ENCODE measurements around the gene LHFPL2. TPM values are rescaled to one million over a fixed set of nuclear protein-coding genes. Genes with fewer than 3 reads are reported as not detected.

Gene LHFPL2
- total RNA-seq, 1 experiment from 2014 or later, result 49.7 TPM

GRCh38 chr5:78601559-78602314, 46.8 kb downstream of the LHFPL2 start:
- DNase-seq, result no peak
- Mint-ChIP-seq H3K9me3 (ENCODE audit: unreplicated experiment) (no peaks in the 10 kb centered on the region), H3K4me1 (ENCODE audit: low read depth, unreplicated experiment) (peaks cover 49% of the 10 kb centered on the region), H3K27ac (ENCODE audit: unreplicated experiment) (peak overlapping the region; percentile 83), H3K4me3 (ENCODE audit: unreplicated experiment) (peak overlapping the region; percentile 57), H3K27me3 (ENCODE audit: insufficient read depth, unreplicated experiment) (no peaks in the 10 kb centered on the region), H3K36me3 (ENCODE audit: insufficient read depth, unreplicated experiment) (peaks cover 22% of the 10 kb centered on the region)
- no peak overlapping the region for H3K4me3 ChIP-seq (ENCODE audit: low read depth, low read length)
- no peak for TF ChIP-seq CTCF (IDR thresholded peaks at IDR 0.05; ENCODE audit: insufficient read depth in 1 of 2, low read depth in 1 of 2, low read length in 1 of 2, severe bottlenecking in 1 of 2, unreplicated experiment in 1 of 2)
- no TSS peak for BruUV-seq (replicated peaks)
- intact Hi-C loops (cut with micrococcal nuclease; ENCODE audit: unreplicated experiment), result no loop called here
- peaks cover 94% of the 10 kb centered on the region for H3K4me1 ChIP-seq
- no peaks in the 10 kb centered on the region for H3K36me3 ChIP-seq (ENCODE audit: control insufficient read depth, insufficient read depth, low read length)
- H3K9me3 ChIP-seq, result no peaks in the 10 kb centered on the region
- ChIA-PET POLR2A (no interaction called here), CTCF (interaction anchor here (0.9 kb wide), 1 partner anchor 13 kb away, joined by 6 read pairs; no protein-coding TSS in a partner anchor)
- H3K27me3 ChIP-seq (replicated peaks; ENCODE audit: control insufficient read depth, insufficient read depth, low read length), result no peaks in the 10 kb centered on the region

- H3K4me3 ChIP-seq (ENCODE audit: low read depth, low read length), result no peak overlapping the region
- BruUV-seq (replicated peaks), result no TSS peak
- Mint-ChIP-seq H3K36me3 (ENCODE audit: insufficient read depth, unreplicated experiment) (peaks cover 26% of the 10 kb centered on the region), H3K27ac (ENCODE audit: unreplicated experiment) (peak overlapping the region; percentile 83), H3K27me3 (ENCODE audit: insufficient read depth, unreplicated experiment) (no peaks in the 10 kb centered on the region), H3K4me1 (ENCODE audit: low read depth, unreplicated experiment) (peaks cover 54% of the 10 kb centered on the region), H3K9me3 (ENCODE audit: unreplicated experiment) (no peaks in the 10 kb centered on the region), H3K4me3 (ENCODE audit: unreplicated experiment) (peak overlapping the region; percentile 57)
- POLR2A ChIA-PET, result no interaction called here
- no peaks in the 10 kb centered on the region for H3K27me3 ChIP-seq (replicated peaks; ENCODE audit: control insufficient read depth, insufficient read depth, low read length)
- CTCF ChIA-PET, result no interaction called here
- intact Hi-C loops (cut with micrococcal nuclease; ENCODE audit: unreplicated experiment), result no loop called here
- H3K36me3 ChIP-seq (ENCODE audit: control insufficient read depth, insufficient read depth, low read length), result no peaks in the 10 kb centered on the region
- no peaks in the 10 kb centered on the region for H3K9me3 ChIP-seq
- TF ChIP-seq CTCF (IDR thresholded peaks at IDR 0.05; ENCODE audit: insufficient read depth in 1 of 2, low read depth in 1 of 2, low read length in 1 of 2, severe bottlenecking in 1 of 2, unreplicated experiment in 1 of 2), result no peak
- H3K4me1 ChIP-seq, result peaks cover 92% of the 10 kb centered on the region
- DNase-seq, result no peak
Observed at GRCh38 chr5:78600687-78601414, 47.7 kb downstream of the LHFPL2 start.

- no peak for DNase-seq
- no peak overlapping the region for H3K4me3 ChIP-seq (ENCODE audit: low read depth, low read length)
- Mint-ChIP-seq H3K36me3 (ENCODE audit: insufficient read depth, unreplicated experiment) (peaks cover 26% of the 10 kb centered on the region), H3K9me3 (ENCODE audit: unreplicated experiment) (no peaks in the 10 kb centered on the region), H3K27me3 (ENCODE audit: insufficient read depth, unreplicated experiment) (no peaks in the 10 kb centered on the region), H3K27ac (ENCODE audit: unreplicated experiment) (no peak overlapping the region), H3K4me3 (ENCODE audit: unreplicated experiment) (no peak overlapping the region), H3K4me1 (ENCODE audit: low read depth, unreplicated experiment) (peaks cover 40% of the 10 kb centered on the region)
- no TSS peak for BruUV-seq (replicated peaks)
- no peaks in the 10 kb centered on the region for H3K36me3 ChIP-seq (ENCODE audit: control insufficient read depth, insufficient read depth, low read length)
- intact Hi-C loops (cut with micrococcal nuclease; ENCODE audit: unreplicated experiment), result no loop called here
- no peak for TF ChIP-seq CTCF (IDR thresholded peaks at IDR 0.05; ENCODE audit: insufficient read depth in 1 of 2, low read depth in 1 of 2, low read length in 1 of 2, severe bottlenecking in 1 of 2, unreplicated experiment in 1 of 2)
- H3K9me3 ChIP-seq, result no peaks in the 10 kb centered on the region
- H3K27me3 ChIP-seq (replicated peaks; ENCODE audit: control insufficient read depth, insufficient read depth, low read length), result no peaks in the 10 kb centered on the region
- CTCF ChIA-PET, result no interaction called here
- POLR2A ChIA-PET, result no interaction called here
- peaks cover 92% of the 10 kb centered on the region for H3K4me1 ChIP-seq
Observed at GRCh38 chr5:78598973-78599372, 49.6 kb downstream of the LHFPL2 start.

Data from Caco-2 (cell line).